GM12878 (cell line): Measurements from ENCODE around the gene HNRNPA2B1. TPM values are rescaled to one million over a fixed set of nuclear protein-coding genes. Genes with fewer than 3 reads are reported as not detected.

Experiments used
- ATAC-seq: fragments of 200-7000 bp; cut with Tn5 transposase; 3 replicates; pipeline ENCODE4 v1.9.1; 2020; ENCODE audit warnings: mild to moderate bottlenecking, moderate library complexity
- BruUV-seq: library from RNA; stranded (reverse); fragments of 400-500 nt; replicated peaks from 2 replicates; lab custom pipeline; 2021; lab: Mats Ljungman, UMichigan
- CTCF ChIA-PET: fragments of 300-600 bp; sonication (Branson Sonifier 250); formaldehyde crosslinking; extraction: SDS; loops from one replicate; lab custom pipeline; 2021; ENCODE audit warnings: inconsistent platforms; lab: Yijun Ruan, JAX
- POLR2A ChIA-PET: fragments of 350-600 bp; formaldehyde crosslinking; extraction: SDS; loops from one replicate; lab custom pipeline; 2021; ENCODE audit warnings: inconsistent platforms; lab: Charles Lee
- RAD21 ChIA-PET: fragments of 300-600 bp; sonication (Branson Sonifier 250); formaldehyde crosslinking; loops from one replicate; lab custom pipeline; 2023; ENCODE audit warnings: antibody characterized with exemption; ENCODE audit not compliant: unreplicated experiment; lab: Charles Lee
- SMC1A ChIA-PET: fragments of 300-600 bp; sonication (Branson Sonifier 250); formaldehyde crosslinking; loops from one replicate; lab custom pipeline; 2023; ENCODE audit not compliant: unreplicated experiment, uncharacterized antibody; lab: Charles Lee
- DNase-seq: peaks from one replicate; pipeline ENCODE4 v3.0.0-alpha.2; 2011; ENCODE audit warnings: low read depth, low spot score
- FAIRE-seq: peaks from 3 replicates; lab custom pipeline; 2011; peaks lifted over from hg19 to GRCh38; lab: Jason Lieb, UNC
- H2AFZ ChIP-seq: 2 replicates; pipeline ENCODE4 v1.6.0; 2011; ENCODE audit warnings: low read depth, low read length, control low read depth; ENCODE audit not compliant: control insufficient read depth
- H3K27ac ChIP-seq: 2 replicates; pipeline ENCODE4 v1.5.1; 2011; ENCODE audit warnings: control low read depth; ENCODE audit not compliant: control insufficient read depth, insufficient read depth
- H3K27me3 ChIP-seq, 2 experiments: replicated peaks in 1 of 2; 2 replicates each; pipeline versions ENCODE4 v1.6.0 to v1.6.1; 2011; ENCODE audit warnings: low read length in 1 of 2; ENCODE audit not compliant: control insufficient read depth in 2 of 2, insufficient read depth in 2 of 2
- H3K36me3 ChIP-seq, 2 experiments: 2 replicates each; pipeline ENCODE4 v1.5.1; 2011; ENCODE audit warnings: low read length in 1 of 2; ENCODE audit not compliant: control insufficient read depth in 2 of 2, insufficient read depth in 2 of 2
- H3K4me1 ChIP-seq: 2 replicates; pipeline ENCODE4 v1.6.1; 2011; ENCODE audit warnings: mild to moderate bottlenecking, low read length, moderate library complexity, mixed read lengths; ENCODE audit not compliant: control insufficient read depth, insufficient read depth
- H3K4me2 ChIP-seq: 2 replicates; pipeline ENCODE4 v1.6.0; 2011; ENCODE audit warnings: control low read depth; ENCODE audit not compliant: control insufficient read depth, insufficient read depth
- H3K4me3 ChIP-seq: fragments of 200-600 bp; sonication (generic); 2 replicates; pipeline ENCODE4 v1.5.1; 2016
- H3K79me2 ChIP-seq: 2 replicates; pipeline ENCODE4 v1.6.0; 2011; ENCODE audit warnings: low read length; ENCODE audit not compliant: control insufficient read depth, insufficient read depth
- H3K9ac ChIP-seq: 2 replicates; pipeline ENCODE4 v1.8.0; 2011; ENCODE audit warnings: low read length, control low read depth, mixed read lengths; ENCODE audit not compliant: control insufficient read depth, insufficient read depth
- H3K9me3 ChIP-seq: replicated peaks from 3 replicates; pipeline ENCODE4 v1.5.1; 2011; ENCODE audit warnings: mild to moderate bottlenecking, low read length; ENCODE audit not compliant: control insufficient read depth, insufficient read depth
- H4K20me1 ChIP-seq: 2 replicates; pipeline ENCODE4 v1.6.0; 2011; ENCODE audit not compliant: control insufficient read depth, insufficient read depth
- BACH1 ChIP-seq: fragments of 450-650 bp; IDR thresholded peaks from 2 replicates; pipeline ENCODE4 v1.6.1; 2017; ENCODE audit warnings: mild to moderate bottlenecking, borderline replicate concordance
- BCL11A ChIP-seq: IDR thresholded peaks from 2 replicates; pipeline ENCODE4 v1.6.1; 2011; ENCODE audit warnings: low read depth, low read length
- EZH2 ChIP-seq: IDR thresholded peaks from 2 replicates; pipeline ENCODE4 v1.6.1; 2012; ENCODE audit warnings: low read depth, mild to moderate bottlenecking, control low read depth, inconsistent platforms, low read length, borderline replicate concordance; ENCODE audit not compliant: control insufficient read depth
- FOXK2 ChIP-seq: fragments of 450-650 bp; IDR thresholded peaks from 2 replicates; pipeline ENCODE4 v1.6.1; 2017; ENCODE audit warnings: mild to moderate bottlenecking, moderate library complexity
- MTA3 ChIP-seq: IDR thresholded peaks from 2 replicates; pipeline ENCODE4 v1.6.1; 2012; ENCODE audit warnings: low read length, inconsistent platforms, borderline replicate concordance
- PML ChIP-seq: IDR thresholded peaks from 2 replicates; pipeline ENCODE4 v1.6.1; 2012; ENCODE audit warnings: low read length, inconsistent platforms
- POLR2A ChIP-seq: IDR thresholded peaks from 2 replicates; pipeline ENCODE4 v1.6.1; 2011; ENCODE audit warnings: low read depth, mild to moderate bottlenecking, low read length
- POLR2AphosphoS2 ChIP-seq: IDR thresholded peaks from 2 replicates; pipeline ENCODE4 v1.6.1; 2011; ENCODE audit warnings: low read depth, mild to moderate bottlenecking, low read length, improper control_type of control experiment, moderate library complexity
- POLR2AphosphoS5 ChIP-seq: IDR thresholded peaks from 2 replicates; pipeline ENCODE4 v1.6.1; 2011; ENCODE audit warnings: mild to moderate bottlenecking, low read length, inconsistent platforms
- RAD21 ChIP-seq: IDR thresholded peaks from 2 replicates; pipeline ENCODE4 v1.6.1; 2011; ENCODE audit warnings: mild to moderate bottlenecking, low read depth, low read length, moderate library complexity; ENCODE audit not compliant: insufficient read depth
- RUNX3 ChIP-seq: IDR thresholded peaks from 2 replicates; pipeline ENCODE4 v1.6.1; 2012; ENCODE audit warnings: low read length, inconsistent platforms
- SMC3 ChIP-seq: IDR thresholded peaks from 2 replicates; pipeline ENCODE4 v1.6.1; 2011; ENCODE audit warnings: low read length, improper control_type of control experiment, borderline replicate concordance
- ZBED1 ChIP-seq: IDR thresholded peaks from 2 replicates; pipeline ENCODE4 v1.6.1; 2016; ENCODE audit warnings: borderline replicate concordance
- WGBS: methylation state at CpG from one replicate; pipeline ENCODE4 v1.1.6; 2016; ENCODE audit warnings: low lambda C conversion rate; ENCODE audit not compliant: insufficient replicate concordance, insufficient coverage; ENCODE audit errors: missing lambda C conversion rate; 5-methylcytosine and 5-hydroxymethylcytosine counted together
- in situ Hi-C: fragments of 300-500 bp; cut with MboI; formaldehyde crosslinking; loops from 9 replicates; pipeline ENCODE4 v1.14.3; 2018; ENCODE audit warnings: mixed read lengths
- intact Hi-C: fragments of 100-400 bp; cut with micrococcal nuclease; formaldehyde crosslinking; loops from one replicate; pipeline ENCODE4 v1.14.2; 2022; ENCODE audit not compliant: unreplicated experiment
- polyA plus RNA-seq, 11 experiments: library from polyadenylated mRNA; depleted of rRNA in 4 of 11; unstranded in 6 of 11; stranded (reverse) in 5 of 11; fragments of >200 nt; fragmentation: Nextera tagmentation in 4 of 11; fragmentation: Illumina TruSeq in 1 of 11; extraction: Ambion mirVana in 4 of 11; extraction: Trizol in 1 of 11; gene quantifications; 1 replicate in 1 of 11; 2 replicates in 10 of 11; pipeline versions ENCODE4 v1.2.1 to v1.2.3, GENCODE V29; 2011 to 2016; ENCODE audit warnings: inconsistent platforms in 2 of 11, missing spikeins in 2 of 11, low read depth in 1 of 11
- total RNA-seq, 4 experiments: library from RNA; depleted of rRNA in 3 of 4; stranded (reverse); fragments of >200 nt in 3 of 4; fragmentation: Illumina TruSeq in 1 of 4; extraction: Trizol in 1 of 4; gene quantifications; 2 replicates each; pipeline versions ENCODE4 v1.2.1 to v1.2.3, GENCODE V29; 2013 to 2021
- TF ChIP-seq, protein P1 (sequence below): IDR thresholded peaks from 2 replicates; pipeline ENCODE4 v1.6.1; 2012; ENCODE audit warnings: mild to moderate bottlenecking, low read depth, low read length

The HNRNPA2B1 gene
- total and polyA plus RNA-seq, 10 of the 15 experiments (the other 5 are each of a cell fraction or from before 2014, with no cell fraction given), result 295 to 1,396 (median 932) TPM

DNA sequence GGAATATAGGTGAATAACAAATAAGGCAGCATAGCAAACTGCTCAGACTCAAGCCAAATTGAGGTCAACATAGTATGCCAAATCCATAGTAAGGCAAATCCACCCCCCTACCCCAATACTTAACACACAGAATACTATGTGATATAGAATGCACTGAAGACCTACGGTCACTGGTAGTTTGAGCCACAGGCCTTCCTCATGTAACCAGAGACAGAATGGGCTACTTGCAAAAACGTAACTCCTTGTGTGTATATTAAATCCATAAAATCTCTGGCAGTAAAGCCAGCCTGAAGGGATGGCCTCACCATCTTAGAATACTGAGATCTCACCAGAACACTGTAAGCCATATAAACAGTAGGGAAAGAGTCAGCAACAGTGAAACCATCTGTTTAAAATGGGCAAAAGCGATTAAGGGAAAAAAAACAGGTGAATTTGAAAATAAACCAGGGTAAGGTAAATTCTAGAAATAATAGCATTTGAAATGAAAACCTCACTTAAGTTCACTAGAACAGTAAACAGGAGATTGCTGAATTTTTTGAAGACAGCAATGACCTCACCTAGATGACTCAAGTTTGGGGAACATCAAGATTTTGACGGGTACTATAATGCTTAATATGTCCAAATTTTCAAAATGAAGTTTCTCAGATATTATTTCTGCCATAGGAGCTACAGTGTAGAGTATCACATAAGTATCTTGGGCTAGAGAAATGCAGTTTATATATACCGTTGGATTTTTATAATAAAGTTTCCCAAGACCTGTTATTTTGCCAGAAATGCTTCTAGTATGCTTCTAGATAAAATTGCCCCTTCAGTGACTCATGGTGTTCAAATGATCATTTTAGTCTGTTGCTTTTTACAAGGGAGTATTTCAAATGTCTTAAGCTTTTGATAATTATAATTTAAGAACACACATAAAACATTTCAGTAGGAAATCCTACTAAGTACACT lies 13.9 kb downstream of the HNRNPA2B1 start:
- H3K4me3 ChIP-seq, result no peak overlapping the region
- ChIA-PET SMC1A (interaction anchor here (1.0 to 3.3 kb wide), 7 partner anchors 10 to 293 kb away, joined by 3 to 23 read pairs (median 5); no protein-coding TSS in a partner anchor), CTCF (interaction anchor here (0.8 to 3.0 kb wide), 6 partner anchors 11 to 293 kb away, joined by 3 to 29 read pairs (median 4); no protein-coding TSS in a partner anchor), RAD21 (interaction anchor here (0.7 to 2.7 kb wide), 3 partner anchors 8 to 95 kb away, joined by 3 to 13 read pairs (median 3); no protein-coding TSS in a partner anchor), POLR2A (interaction anchor here (0.6 to 2.6 kb wide), 3 partner anchors 11 to 74 kb away, joined by 4 to 8 read pairs (median 6); no protein-coding TSS in a partner anchor)
- no peak overlapping the region for H3K27ac ChIP-seq
- in situ Hi-C loops (no loop called here), intact Hi-C loops (no loop called here)
- peaks cover 3 to 19% of the 10 kb centered on the region in 2 experiments; a peak in 3 of 4 replicates for H3K36me3 ChIP-seq
- no peak overlapping the region for H2AFZ ChIP-seq
- FAIRE-seq (no peak), ATAC-seq (peak; percentile 5), DNase-seq (no peak)
- H3K9me3 ChIP-seq, result no peaks in the 10 kb centered on the region
- TF ChIP-seq PML (peak; percentile 50; the same call in 1 of the 2 replicates), POLR2AphosphoS5 (peak; percentile 69), BCL11A (peak; percentile 4; the same call in 1 of the 2 replicates), EZH2 (no peak), FOXK2 (no peak), POLR2A (peak; percentile 68), POLR2AphosphoS2 (peak; percentile 87), MTA3 (0 out of 2 replicates have a peak, but pooled peaks have one; percentile 24), RUNX3 (peak; percentile 31; the same call in 1 of the 2 replicates), ZBED1 (peak; percentile 42; the same call in 1 of the 2 replicates), SMC3 (no peak), BACH1 (0 out of 2 replicates have a peak, but pooled peaks have one; percentile 22), RAD21 (no peak)
- TF ChIP-seq, protein P1, sequence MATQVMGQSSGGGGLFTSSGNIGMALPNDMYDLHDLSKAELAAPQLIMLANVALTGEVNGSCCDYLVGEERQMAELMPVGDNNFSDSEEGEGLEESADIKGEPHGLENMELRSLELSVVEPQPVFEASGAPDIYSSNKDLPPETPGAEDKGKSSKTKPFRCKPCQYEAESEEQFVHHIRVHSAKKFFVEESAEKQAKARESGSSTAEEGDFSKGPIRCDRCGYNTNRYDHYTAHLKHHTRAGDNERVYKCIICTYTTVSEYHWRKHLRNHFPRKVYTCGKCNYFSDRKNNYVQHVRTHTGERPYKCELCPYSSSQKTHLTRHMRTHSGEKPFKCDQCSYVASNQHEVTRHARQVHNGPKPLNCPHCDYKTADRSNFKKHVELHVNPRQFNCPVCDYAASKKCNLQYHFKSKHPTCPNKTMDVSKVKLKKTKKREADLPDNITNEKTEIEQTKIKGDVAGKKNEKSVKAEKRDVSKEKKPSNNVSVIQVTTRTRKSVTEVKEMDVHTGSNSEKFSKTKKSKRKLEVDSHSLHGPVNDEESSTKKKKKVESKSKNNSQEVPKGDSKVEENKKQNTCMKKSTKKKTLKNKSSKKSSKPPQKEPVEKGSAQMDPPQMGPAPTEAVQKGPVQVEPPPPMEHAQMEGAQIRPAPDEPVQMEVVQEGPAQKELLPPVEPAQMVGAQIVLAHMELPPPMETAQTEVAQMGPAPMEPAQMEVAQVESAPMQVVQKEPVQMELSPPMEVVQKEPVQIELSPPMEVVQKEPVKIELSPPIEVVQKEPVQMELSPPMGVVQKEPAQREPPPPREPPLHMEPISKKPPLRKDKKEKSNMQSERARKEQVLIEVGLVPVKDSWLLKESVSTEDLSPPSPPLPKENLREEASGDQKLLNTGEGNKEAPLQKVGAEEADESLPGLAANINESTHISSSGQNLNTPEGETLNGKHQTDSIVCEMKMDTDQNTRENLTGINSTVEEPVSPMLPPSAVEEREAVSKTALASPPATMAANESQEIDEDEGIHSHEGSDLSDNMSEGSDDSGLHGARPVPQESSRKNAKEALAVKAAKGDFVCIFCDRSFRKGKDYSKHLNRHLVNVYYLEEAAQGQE, result no peak
- H3K9ac ChIP-seq, result no peak overlapping the region
- no peaks in the 10 kb centered on the region; the same call in 1 of the 2 replicates for H4K20me1 ChIP-seq
- WGBS, result 72% methylated on average over 5 of the region's 5 CpGs
- no peaks in the 10 kb centered on the region for H3K27me3 ChIP-seq
- H3K79me2 ChIP-seq, result peaks cover 16% of the 10 kb centered on the region
- H3K4me1 ChIP-seq, result peaks cover 8% of the 10 kb centered on the region; the same call in 1 of the 2 replicates
- BruUV-seq, result no TSS peak
- H3K4me2 ChIP-seq, result no peak overlapping the region
